HepG2 (cell line): ENCODE results near the gene PCAT7. TPM values are rescaled to one million over a fixed set of nuclear protein-coding genes. Genes with fewer than 3 reads are reported as not detected.
A peak's percentile ranks its signal among the peaks of the same experiment; 100 is the strongest.

Experiments used
- CREB1 ChIP-seq, 2 experiments: fragments of 450-650 bp in 1 of 2; IDR thresholded peaks; 2 replicates each; pipeline ENCODE4 v1.6.1; 2016 to 2017; ENCODE audit warnings: control low read depth in 1 of 2, mild to moderate bottlenecking in 1 of 2, missing compliant biosample characterization in 1 of 2, missing genetic modification characterization in 1 of 2
- CTCF ChIP-seq: sonication (generic); formaldehyde crosslinking; IDR thresholded peaks from 2 replicates; pipeline ENCODE4 v1.5.0; 2020; ENCODE audit warnings: mild to moderate bottlenecking, missing genetic modification reagents, moderate library complexity
- FOSL2 ChIP-seq: sonication (generic); formaldehyde crosslinking; IDR thresholded peaks from 2 replicates; pipeline ENCODE4 v1.4.0; 2020; ENCODE audit warnings: missing genetic modification reagents
- FOXA3 ChIP-seq: IDR thresholded peaks from 2 replicates; pipeline ENCODE4 v1.6.1; 2016; ENCODE audit warnings: missing genetic modification reagents, missing compliant biosample characterization
- JUN ChIP-seq: sonication (generic); formaldehyde crosslinking; IDR thresholded peaks from 2 replicates; pipeline ENCODE4 v1.4.0; 2020; ENCODE audit warnings: mild to moderate bottlenecking, missing genetic modification reagents
- RAD21 ChIP-seq: fragments of 450-650 bp; formaldehyde crosslinking; IDR thresholded peaks from 2 replicates; pipeline ENCODE4 v1.5.0; 2020; ENCODE audit warnings: mild to moderate bottlenecking
- REPIN1 ChIP-seq: sonication (generic); formaldehyde crosslinking; IDR thresholded peaks from 2 replicates; pipeline ENCODE4 v1.8.0; 2022; ENCODE audit warnings: missing genetic modification reagents, low read depth, mild to moderate bottlenecking, borderline replicate concordance
- SMC3 ChIP-seq: IDR thresholded peaks from 2 replicates; pipeline ENCODE4 v1.6.1; 2011; ENCODE audit warnings: low read length, improper control_type of control experiment
- SOX6 ChIP-seq, 2 experiments: fragments of 450-650 bp in 1 of 2; sonication (generic) in 1 of 2; formaldehyde crosslinking in 1 of 2; IDR thresholded peaks; 2 replicates each; pipeline versions ENCODE4 v1.4.0 to v1.6.1; 2017 to 2020; ENCODE audit warnings: antibody characterized with exemption in 1 of 2, mild to moderate bottlenecking in 1 of 2, missing genetic modification reagents in 1 of 2
- TARDBP ChIP-seq: sonication (generic); formaldehyde crosslinking; IDR thresholded peaks from 2 replicates; pipeline ENCODE4 v1.8.0; 2022; ENCODE audit warnings: mild to moderate bottlenecking, missing genetic modification reagents
- ZIK1 ChIP-seq: sonication (generic); formaldehyde crosslinking; IDR thresholded peaks from 2 replicates; pipeline ENCODE4 v1.5.0; 2020; ENCODE audit warnings: mild to moderate bottlenecking, low read depth, missing genetic modification reagents, borderline replicate concordance
- ZKSCAN8 ChIP-seq: IDR thresholded peaks from 2 replicates; pipeline ENCODE4 v1.6.1; 2016; ENCODE audit warnings: borderline replicate concordance, missing genetic modification reagents, missing compliant biosample characterization
- ZNF263 ChIP-seq: sonication (generic); formaldehyde crosslinking; IDR thresholded peaks from 2 replicates; pipeline ENCODE4 v1.4.0; 2020; ENCODE audit warnings: missing genetic modification reagents
- ZNF30 ChIP-seq: sonication (generic); formaldehyde crosslinking; IDR thresholded peaks from 2 replicates; pipeline ENCODE4 v1.5.0; 2020; ENCODE audit warnings: mild to moderate bottlenecking, missing genetic modification reagents
- ZNF484 ChIP-seq: sonication (generic); formaldehyde crosslinking; IDR thresholded peaks from 2 replicates; pipeline ENCODE4 v1.5.1; 2020; ENCODE audit warnings: mild to moderate bottlenecking, low read depth, missing genetic modification reagents, borderline replicate concordance
- ZNF530 ChIP-seq: sonication (generic); formaldehyde crosslinking; IDR thresholded peaks from 2 replicates; pipeline ENCODE4 v1.5.0; 2020; ENCODE audit warnings: low read depth, mild to moderate bottlenecking, missing genetic modification reagents
- ZNF577 ChIP-seq: sonication (generic); formaldehyde crosslinking; IDR thresholded peaks from 2 replicates; pipeline ENCODE4 v1.4.0; 2020; ENCODE audit warnings: mild to moderate bottlenecking, low read depth, missing genetic modification reagents, borderline replicate concordance
- ZNF629 ChIP-seq: sonication (generic); formaldehyde crosslinking; conservative IDR thresholded peaks from 2 replicates; pipeline ENCODE4 v1.5.0; 2020; ENCODE audit warnings: missing genetic modification reagents
- ZNF644 ChIP-seq: IDR thresholded peaks from 2 replicates; pipeline ENCODE4 v1.6.1; 2016; ENCODE audit warnings: low read depth
- ZNF674 ChIP-seq: sonication (generic); formaldehyde crosslinking; IDR thresholded peaks from 2 replicates; pipeline ENCODE4 v1.5.0; 2020; ENCODE audit warnings: low read depth, mild to moderate bottlenecking, missing genetic modification reagents
- ZNF709 ChIP-seq: sonication (generic); formaldehyde crosslinking; IDR thresholded peaks from 2 replicates; pipeline ENCODE4 v1.5.0; 2020; ENCODE audit warnings: mild to moderate bottlenecking, missing genetic modification reagents
- ZNF777 ChIP-seq: sonication (generic); formaldehyde crosslinking; IDR thresholded peaks from 2 replicates; pipeline ENCODE4 v1.4.0; 2020; ENCODE audit warnings: missing genetic modification reagents
- ZNF883 ChIP-seq: sonication (generic); formaldehyde crosslinking; IDR thresholded peaks from 2 replicates; pipeline ENCODE4 v1.5.1; 2020; ENCODE audit warnings: mild to moderate bottlenecking, missing genetic modification reagents; ENCODE audit errors: not compliant biosample characterization
- ZSCAN21 ChIP-seq: sonication (generic); formaldehyde crosslinking; IDR thresholded peaks from 2 replicates; pipeline ENCODE4 v1.8.0; 2022; ENCODE audit warnings: mild to moderate bottlenecking, missing genetic modification reagents, moderate library complexity, borderline replicate concordance
- polyA plus RNA-seq, 8 experiments: library from polyadenylated mRNA; depleted of rRNA in 3 of 8; stranded (reverse) in 7 of 8; unstranded in 1 of 8; fragments of >200 nt; fragmentation: Illumina TruSeq in 4 of 8; extraction: Trizol in 4 of 8; gene quantifications; 2 replicates each; pipeline versions ENCODE4 v1.2.1 to v1.2.3, GENCODE V29; 2011 to 2016; ENCODE audit warnings: low read depth in 4 of 8, missing spikeins in 1 of 8, mixed read lengths in 1 of 8; ENCODE audit not compliant: insufficient read depth in 1 of 8
- total RNA-seq, 5 experiments: library from RNA; depleted of rRNA; stranded (reverse); fragments of >200 nt; fragmentation: Illumina TruSeq; extraction: Trizol; gene quantifications; 2 replicates each; pipeline ENCODE4 v1.2.3, GENCODE V29; 2016; ENCODE audit warnings: low read depth in 1 of 5
- TF ChIP-seq, protein P1 (sequence below): sonication (generic); formaldehyde crosslinking; IDR thresholded peaks from 2 replicates; pipeline ENCODE4 v1.4.0; 2020; ENCODE audit warnings: mild to moderate bottlenecking, missing genetic modification reagents
- TF ChIP-seq, protein P2 (sequence below): IDR thresholded peaks from 2 replicates; pipeline ENCODE4 v1.6.1; 2016; ENCODE audit warnings: missing compliant biosample characterization, missing genetic modification reagents, borderline replicate concordance

PCAT7 gene
- total and polyA plus RNA-seq, 2 of the 13 experiments (the other 11 are each of a cell fraction or from before 2014, with no cell fraction given): 2.3 to 3.9 TPM

DNA sequence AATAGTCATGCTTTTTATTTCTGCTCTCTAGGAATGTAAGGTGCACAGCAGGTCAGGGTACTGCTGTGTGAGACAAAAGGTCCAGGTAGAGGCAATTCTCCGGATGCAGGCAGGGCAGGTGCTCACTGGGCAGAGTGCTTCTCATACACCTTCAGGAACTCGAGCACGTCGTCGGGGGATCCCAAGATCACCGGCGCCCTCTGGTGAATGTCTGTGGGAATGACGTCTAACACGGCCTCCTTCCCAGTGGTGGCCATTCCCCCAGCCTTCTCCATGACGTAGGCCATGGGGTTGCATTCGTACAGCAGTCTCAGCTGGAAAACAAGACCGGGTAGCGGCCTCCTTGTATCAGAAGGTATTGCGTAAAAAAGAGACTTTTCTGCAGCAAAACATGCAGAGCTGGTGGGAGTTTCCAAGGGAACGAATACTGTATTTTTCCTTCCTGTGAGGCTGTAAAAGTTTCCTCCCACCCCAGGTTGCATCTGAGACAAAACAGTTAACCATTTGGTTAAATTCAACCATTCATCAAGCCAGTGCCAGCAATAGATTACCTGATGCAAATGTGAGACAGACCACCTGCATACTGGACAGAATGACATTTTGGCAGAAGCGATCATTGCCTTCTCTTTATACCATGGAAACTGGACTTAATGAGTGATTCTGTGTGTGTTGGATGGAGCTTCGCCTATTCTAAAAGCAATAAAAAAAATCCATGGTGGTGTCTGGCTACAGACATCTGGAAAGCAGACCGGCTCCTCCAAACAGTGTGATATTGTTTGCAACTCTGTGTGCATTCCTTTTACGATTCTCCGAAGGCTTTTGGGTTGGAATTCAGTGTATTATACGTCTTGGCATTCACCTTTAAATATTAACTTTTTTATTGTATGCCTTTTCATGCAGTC, 48.6 kb downstream of the PCAT7 start (continued):
- TF ChIP-seq CTCF: peak; percentile 92
- TF ChIP-seq SOX6 (IDR thresholded peaks at IDR 0.05): no peak
- peak; percentile 32; the same call in 1 of the 2 replicates for TF ChIP-seq SOX6 (CRISPR knock-in tag; IDR thresholded peaks at IDR 0.05)
- TF ChIP-seq ZNF709 (CRISPR knock-in tag): no peak
- peak; percentile 40; the same call in 1 of the 2 replicates for TF ChIP-seq TARDBP (CRISPR knock-in tag)
- 0 out of 2 replicates have a peak, but pooled peaks have one; percentile 24 for TF ChIP-seq JUN
- TF ChIP-seq FOXA3 (CRISPR knock-in tag): 0 out of 2 replicates have a peak, but pooled peaks have one; percentile 21
- TF ChIP-seq ZNF484 (CRISPR knock-in tag): no peak
- TF ChIP-seq FOSL2 (CRISPR knock-in tag): peak; percentile 14; the same call in 1 of the 2 replicates
- no peak for TF ChIP-seq ZNF263 (CRISPR knock-in tag)
- TF ChIP-seq, protein P1, sequence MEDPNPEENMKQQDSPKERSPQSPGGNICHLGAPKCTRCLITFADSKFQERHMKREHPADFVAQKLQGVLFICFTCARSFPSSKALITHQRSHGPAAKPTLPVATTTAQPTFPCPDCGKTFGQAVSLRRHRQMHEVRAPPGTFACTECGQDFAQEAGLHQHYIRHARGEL (CRISPR knock-in tag): 0 out of 2 replicates have a peak, but pooled peaks have one; percentile 25
- peak; percentile 67 for TF ChIP-seq SMC3
- peak; percentile 22; the same call in 1 of the 2 replicates for TF ChIP-seq REPIN1 (CRISPR knock-in tag)
- no peak for TF ChIP-seq ZNF530
- TF ChIP-seq ZKSCAN8 (CRISPR knock-in tag): peak; percentile 21; the same call in 1 of the 2 replicates
- TF ChIP-seq ZIK1 (CRISPR knock-in tag): no peak
- TF ChIP-seq ZNF644 (CRISPR knock-in tag): peak; percentile 35; the same call in 1 of the 2 replicates
- no peak for TF ChIP-seq ZNF30
- TF ChIP-seq ZNF577 (CRISPR knock-in tag): no peak
- no peak for TF ChIP-seq ZSCAN21
- TF ChIP-seq ZNF883: no peak
- TF ChIP-seq, protein P2, sequence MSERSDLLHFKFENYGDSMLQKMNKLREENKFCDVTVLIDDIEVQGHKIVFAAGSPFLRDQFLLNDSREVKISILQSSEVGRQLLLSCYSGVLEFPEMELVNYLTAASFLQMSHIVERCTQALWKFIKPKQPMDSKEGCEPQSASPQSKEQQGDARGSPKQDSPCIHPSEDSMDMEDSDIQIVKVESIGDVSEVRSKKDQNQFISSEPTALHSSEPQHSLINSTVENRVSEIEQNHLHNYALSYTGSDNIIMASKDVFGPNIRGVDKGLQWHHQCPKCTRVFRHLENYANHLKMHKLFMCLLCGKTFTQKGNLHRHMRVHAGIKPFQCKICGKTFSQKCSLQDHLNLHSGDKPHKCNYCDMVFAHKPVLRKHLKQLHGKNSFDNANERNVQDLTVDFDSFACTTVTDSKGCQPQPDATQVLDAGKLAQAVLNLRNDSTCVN (CRISPR knock-in tag): peak; percentile 39; the same call in 1 of the 2 replicates
- no peak for TF ChIP-seq ZNF674 (CRISPR knock-in tag)
- TF ChIP-seq RAD21 (CRISPR knock-in tag): peak; percentile 73; the same call in 1 of the 2 replicates
- TF ChIP-seq ZNF629 (CRISPR knock-in tag): no peak
- 0 out of 2 replicates have a peak, but pooled peaks have one; percentile 29 for TF ChIP-seq ZNF777
- TF ChIP-seq CREB1 (IDR thresholded peaks at IDR 0.05): peak; percentile 88
- TF ChIP-seq CREB1 (CRISPR knock-in tag; IDR thresholded peaks at IDR 0.05): peak; percentile 71; the same call in 1 of the 2 replicates
